GM10266 (cell line): ENCODE measurements around the gene NDE1.

ENCODE experiments used
- DNase-seq: peaks from one replicate; pipeline ENCODE4 v3.0.0; 2012; ENCODE audit errors: extremely low spot score
- CTCF ChIP-seq: IDR thresholded peaks from 2 replicates; pipeline ENCODE4 v1.5.1; 2012; ENCODE audit warnings: mild to moderate bottlenecking, low read depth; ENCODE audit not compliant: control insufficient read depth, insufficient read depth; ENCODE audit errors: missing control alignments

Gene NDE1

GRCh38 chr16:15770107-15770506, 120.1 kb downstream of the NDE1 start:
- DNase-seq = no peak
- TF ChIP-seq CTCF = no peak

DNA sequence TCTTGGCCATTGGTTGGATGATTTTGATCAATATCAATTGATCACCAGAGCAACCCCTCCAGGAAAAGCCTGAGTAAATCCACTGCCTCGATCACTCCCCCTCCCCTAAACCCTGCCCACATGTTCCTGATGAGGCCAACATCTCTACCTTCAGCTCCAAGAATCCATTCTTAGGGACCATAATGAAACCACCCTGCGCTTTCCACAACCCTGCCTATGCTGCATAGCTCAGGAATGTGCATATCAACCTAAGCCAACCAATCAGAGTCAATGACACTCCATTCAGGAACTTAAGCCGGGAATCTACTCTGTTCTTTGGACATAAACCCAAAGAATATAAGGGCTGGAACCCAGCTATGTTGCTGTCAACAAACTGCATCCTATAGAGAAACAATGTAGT, 120.5 kb downstream of the NDE1 start:
- no peak for TF ChIP-seq CTCF
- DNase-seq = no peak

DNA sequence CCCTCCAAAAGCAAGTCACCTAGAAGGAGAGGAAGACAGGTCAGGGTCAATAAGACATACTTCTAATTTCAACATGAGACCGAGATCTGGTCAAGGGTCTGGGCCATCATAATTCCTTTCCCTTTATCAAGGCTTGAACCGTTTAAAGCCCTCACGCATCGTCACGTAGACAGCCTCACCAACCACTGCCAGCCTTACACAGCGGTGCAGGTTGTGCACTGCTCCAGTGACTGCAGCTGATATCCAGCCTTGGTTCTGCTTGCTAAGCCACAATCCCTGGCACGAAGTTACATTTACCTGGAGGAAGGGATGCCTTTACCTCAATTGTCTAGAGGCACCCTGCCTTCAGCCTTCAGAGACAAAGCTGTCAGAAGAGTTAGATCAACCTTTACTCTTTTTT, 121.6 kb downstream of the NDE1 start:
- no peak for DNase-seq
- no peak for TF ChIP-seq CTCF

DNA sequence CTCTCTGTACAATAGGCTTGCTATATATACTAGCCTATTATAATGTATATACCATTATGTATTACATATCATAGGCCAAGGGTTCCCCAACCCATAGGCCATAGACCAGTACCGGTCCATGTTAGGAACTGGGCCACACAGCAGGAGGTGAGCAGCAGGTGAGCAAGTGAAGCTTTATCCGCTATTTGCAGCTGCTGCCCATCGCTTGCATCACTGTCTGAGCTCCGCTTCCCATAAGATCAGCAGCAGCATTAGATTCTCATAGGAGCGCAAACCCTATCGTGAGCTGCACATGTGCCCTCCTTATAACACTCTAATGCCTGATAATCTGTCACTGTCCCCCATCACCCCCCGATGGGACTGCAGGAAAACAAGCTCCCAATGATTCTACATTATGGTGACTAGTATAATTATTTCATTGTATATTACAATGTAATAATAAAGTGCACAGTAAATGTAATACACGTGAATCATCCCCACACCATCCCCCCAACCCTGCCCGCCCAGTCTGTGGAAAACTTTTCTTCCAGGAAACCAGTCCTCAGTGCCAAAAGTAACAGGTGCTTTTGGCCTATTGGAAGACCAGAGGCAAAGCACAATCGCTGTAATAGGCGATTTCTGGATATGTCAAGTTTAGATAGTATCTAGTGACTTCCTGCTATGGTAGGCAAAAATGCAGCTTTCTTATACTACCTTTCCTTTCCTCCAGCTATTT, 122.7 kb downstream of the NDE1 start:
- TF ChIP-seq CTCF = no peak

GRCh38 chr16:15773968-15774367, 123.9 kb downstream of the NDE1 start:
- DNase-seq = no peak

More for the DNA sequence above, 122.7 kb downstream of the NDE1 start:
- no peak for DNase-seq

GRCh38 chr16:15775209-15775608, 125.2 kb downstream of the NDE1 start:
- TF ChIP-seq CTCF = no peak
- no peak for DNase-seq

More at GRCh38 chr16:15773968-15774367, 123.9 kb downstream of the NDE1 start:
- TF ChIP-seq CTCF = no peak

DNA sequence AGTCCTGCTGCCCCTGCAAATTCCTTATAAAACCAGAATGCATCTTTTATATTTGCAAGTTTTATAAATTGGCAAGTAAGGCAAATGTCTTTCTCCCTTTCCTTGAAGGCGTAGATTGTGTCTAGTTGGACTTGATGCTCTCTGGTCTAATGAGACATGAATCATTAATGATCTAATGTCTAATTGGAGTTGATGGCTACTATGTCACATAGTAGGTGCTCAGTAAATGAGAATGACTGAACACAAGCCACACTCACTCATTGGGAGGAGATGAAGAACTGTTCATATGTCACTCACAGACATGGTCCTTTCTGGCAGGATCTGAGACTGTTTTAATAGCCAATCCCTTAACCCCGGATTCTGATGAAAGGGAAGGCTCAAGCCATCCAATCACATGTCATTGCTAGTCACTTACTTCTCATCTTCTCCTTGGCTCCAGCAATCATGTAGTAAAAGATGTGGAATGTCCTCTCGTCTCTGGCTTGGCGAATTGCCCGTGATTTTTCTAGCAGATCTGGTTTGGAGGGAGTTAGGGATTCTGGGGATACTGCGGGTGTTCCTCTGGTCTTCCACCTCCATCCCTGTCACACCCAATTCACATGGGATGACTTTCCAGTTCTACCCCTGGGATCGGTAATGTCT, 125.7 kb downstream of the NDE1 start:
- TF ChIP-seq CTCF = no peak
- no peak for DNase-seq
